NCI-H1930 (cell line): ENCODE data around the gene FGF2.
"Not testable (repeated sequence)": the region's sequence is repeated elsewhere in the genome, so short reads cannot be mapped to it uniquely, and the experiment has no call there.

Source experiments
- DNase-seq, 2 experiments: peaks; one replicate each; lab custom pipeline; 2025; lab: John Stamatoyannopoulos, UW

The FGF2 gene

GRCh38 chr4:122826553-122827257 lies at the start of gene FGF2:
Gene FGF2, plus strand, starts transcription at chr4:122826831. Its CDS starts 344 bp downstream, at chr4:122827175.
- DNase-seq, result peak in 1 of 2 experiments; percentile 14

GRCh38 chr4:122776916-122777315 lies 49.7 kb upstream of the FGF2 start:
- DNase-seq, result no peak

GRCh38 chr4:122777846-122778673 lies 48.6 kb upstream of the FGF2 start:
- no peak for DNase-seq

DNA sequence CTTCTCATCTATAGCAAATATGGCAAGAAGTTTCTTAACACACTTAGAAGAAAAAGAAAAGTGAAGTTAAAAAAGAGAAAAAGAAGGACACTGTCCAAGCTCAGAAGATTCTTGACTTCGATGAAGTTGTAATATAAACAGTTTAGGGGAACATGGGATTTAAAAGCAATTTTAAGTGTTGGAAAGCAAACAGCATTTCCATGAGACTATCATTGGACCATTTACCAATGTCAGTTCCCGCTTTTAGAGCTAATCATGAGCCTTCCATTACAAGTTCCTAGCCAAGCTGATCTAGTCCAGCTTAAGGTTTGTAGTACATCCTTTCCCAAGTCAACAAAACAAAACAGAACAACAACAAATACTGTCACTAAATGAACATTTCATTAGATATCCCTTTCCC lies 45.1 kb upstream of the FGF2 start:
- no peak for DNase-seq

- no peak for DNase-seq
These were observed 43.1 kb upstream of the FGF2 start for GRCh38 chr4:122783301-122784215.

- no peak for DNase-seq
These were observed 42.4 kb upstream of the FGF2 start for GRCh38 chr4:122784261-122784660.

DNA sequence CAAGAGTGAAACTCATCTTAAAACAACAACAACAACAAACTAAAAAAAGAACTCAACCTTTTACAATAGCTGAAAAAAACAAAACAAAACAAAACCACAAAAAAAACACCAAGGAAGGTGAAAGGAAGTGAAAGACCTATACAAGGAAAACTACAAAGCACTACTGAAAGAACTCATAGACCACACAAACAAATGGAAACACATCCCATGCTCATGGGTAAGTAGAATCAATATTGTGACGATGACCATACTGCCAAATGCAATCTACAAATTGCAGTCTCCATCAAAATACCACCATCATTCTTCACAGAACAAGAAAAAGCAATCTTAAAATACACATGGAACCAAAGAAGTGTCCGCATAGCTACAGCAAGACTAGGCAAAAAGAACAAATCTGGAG lies 41.5 kb upstream of the FGF2 start:
- no peak for DNase-seq

- not testable (repeated sequence) for DNase-seq
These were observed 40.3 kb upstream of the FGF2 start for GRCh38 chr4:122786296-122786695.

- DNase-seq, result not testable (repeated sequence)
These were observed 39.7 kb upstream of the FGF2 start for GRCh38 chr4:122786920-122787319.

- no peak for DNase-seq
These were observed 38.7 kb upstream of the FGF2 start for GRCh38 chr4:122787940-122788339.

DNA sequence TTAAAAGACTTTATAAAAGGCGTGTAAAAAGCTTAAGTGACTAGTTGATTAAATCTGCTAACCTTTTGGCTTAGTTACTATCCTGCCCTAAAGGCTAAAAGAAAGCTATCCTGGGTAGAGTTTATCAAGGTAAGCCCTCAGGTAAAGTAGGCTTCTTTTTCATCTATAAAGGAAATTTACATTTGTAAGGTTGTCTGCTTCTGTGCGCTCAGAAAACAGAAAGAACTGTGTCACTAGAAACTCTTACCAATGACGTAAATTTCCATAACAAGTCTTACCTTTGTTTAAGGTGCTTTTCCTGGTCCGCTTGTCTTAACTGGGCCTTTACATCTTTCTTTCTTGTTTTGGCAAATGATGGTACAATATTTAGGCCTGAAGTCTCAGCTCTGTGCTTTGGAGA lies 37.7 kb upstream of the FGF2 start:
- DNase-seq, result no peak

DNA sequence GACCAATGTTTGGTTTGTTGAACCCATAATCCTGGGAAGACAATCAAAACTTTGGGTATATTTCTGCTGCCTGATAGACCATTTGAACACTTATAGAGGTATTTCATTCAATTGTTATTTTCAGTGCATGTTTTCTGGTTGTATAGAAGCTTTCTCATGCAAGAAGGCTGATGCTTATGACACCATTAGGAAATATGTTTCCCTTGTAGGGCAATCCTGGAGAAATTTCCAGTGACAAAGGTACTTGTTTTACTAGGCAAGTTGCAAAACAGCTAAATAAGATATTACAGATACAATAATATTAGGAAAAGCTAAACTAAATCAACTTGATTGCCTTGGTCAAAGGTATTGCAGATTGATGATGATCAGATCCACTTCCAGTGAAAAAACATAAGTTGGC lies 32.8 kb upstream of the FGF2 start:
- DNase-seq, result no peak

- DNase-seq, result no peak
These were observed 29.7 kb upstream of the FGF2 start for GRCh38 chr4:122796801-122797404.

GRCh38 chr4:122797405-122798094 lies 29.1 kb upstream of the FGF2 start:
- no peak for DNase-seq

- DNase-seq, result peak; percentile 8 to 24
These were observed 28.5 kb upstream of the FGF2 start for GRCh38 chr4:122798101-122798500.

- DNase-seq, result no peak
These were observed 27.7 kb upstream of the FGF2 start for GRCh38 chr4:122798917-122799316.

DNA sequence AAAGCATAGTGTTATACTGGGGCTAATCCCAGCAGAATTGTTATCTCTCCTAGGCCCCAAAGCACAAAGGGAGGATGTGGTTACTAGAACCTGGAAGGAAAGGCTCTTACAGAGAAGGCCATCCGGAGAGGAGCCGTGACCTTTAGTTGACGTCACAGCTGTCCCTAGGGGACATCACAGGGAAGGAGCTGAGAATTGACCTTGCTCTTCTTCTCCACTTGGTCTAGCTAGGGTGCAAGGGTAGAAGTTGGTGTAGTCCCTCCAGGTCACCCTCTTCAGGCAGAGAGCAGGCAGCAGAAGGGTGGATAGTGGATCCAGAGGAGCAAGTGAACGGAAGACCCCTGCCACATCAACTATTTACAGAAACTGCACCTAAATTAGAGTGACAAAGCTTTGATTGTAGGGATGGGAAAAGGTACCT lies 22.8 kb upstream of the FGF2 start:
- DNase-seq, result no peak

DNA sequence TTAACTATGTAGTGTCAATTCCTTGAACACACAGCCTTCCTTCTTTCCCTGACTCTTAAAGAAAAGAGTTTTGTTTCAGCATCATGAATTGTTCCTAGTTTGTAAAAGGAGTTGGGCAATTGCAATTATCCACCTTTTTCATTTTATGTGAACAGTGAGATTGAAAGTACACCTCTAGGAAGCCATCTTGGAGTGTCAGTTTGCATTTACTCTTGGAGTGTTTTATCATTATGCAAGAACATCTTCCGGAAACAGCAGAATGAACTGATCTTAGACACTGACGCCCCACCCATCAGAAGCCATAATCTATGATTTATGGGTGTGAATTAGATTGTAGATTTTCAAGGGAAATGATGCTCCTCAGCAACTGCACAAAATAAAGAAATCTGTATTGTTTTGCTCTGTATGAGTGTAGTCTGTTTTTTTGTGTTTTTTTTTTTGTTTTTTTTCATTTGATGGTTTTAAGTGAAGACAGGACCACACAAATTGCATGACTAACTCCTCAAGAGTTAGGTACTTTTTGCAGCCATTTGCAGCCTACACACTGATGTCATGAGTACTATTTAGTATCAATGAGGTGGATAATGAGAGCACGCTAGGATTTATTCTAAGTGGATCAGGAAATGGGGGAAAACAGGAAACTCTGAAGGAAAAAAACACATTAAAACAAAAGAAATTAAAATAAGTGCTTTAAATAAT lies 19.5 kb upstream of the FGF2 start:
- no peak for DNase-seq

DNA sequence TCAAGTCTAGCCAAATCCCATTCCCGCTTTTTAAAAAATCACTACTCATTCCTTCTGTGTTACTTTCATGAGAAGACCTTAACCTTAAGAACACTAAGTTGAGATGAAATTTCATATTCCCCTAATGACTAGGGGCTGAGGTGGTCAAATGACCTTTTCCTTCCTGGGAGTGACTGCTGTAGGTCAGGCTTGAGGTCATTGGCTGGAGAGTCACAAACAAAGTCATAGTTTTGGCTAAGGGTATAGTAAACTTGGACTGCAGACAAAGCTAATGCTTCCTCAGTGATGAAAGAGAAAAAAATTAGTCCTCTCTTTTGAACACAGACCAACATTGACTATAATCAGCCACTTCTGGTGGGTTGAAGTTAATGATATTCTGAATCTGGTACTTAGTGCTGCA lies 16.0 kb upstream of the FGF2 start:
- DNase-seq, result no peak

DNA sequence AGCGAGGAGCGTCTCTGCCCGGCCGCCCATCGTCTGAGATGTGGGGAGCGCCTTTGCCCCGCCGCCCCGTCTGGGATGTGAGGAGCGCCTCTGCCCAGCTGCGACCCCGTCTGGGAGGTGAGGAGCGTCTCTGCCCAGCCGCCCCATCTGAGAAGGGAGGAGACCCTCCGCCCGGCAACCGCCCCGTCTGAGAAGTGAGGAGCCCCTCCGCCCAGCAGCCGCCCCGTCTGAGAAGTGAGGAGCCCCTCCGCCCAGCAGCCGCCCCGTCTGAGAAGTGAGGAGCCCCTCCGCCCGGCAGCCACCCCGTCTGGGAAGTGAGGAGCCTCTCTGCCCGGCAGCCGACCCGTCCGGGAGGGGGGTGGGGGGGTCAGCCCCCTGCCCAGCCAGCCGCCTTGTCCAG lies 14.8 kb upstream of the FGF2 start:
- not testable (repeated sequence) for DNase-seq

GRCh38 chr4:122812823-122813222 lies 13.8 kb upstream of the FGF2 start:
- DNase-seq, result not testable (repeated sequence)
